GM10266 (cell line): Measurements from ENCODE around the gene SEMA3C.
A peak's percentile ranks its signal among the peaks of the same experiment; 100 is the strongest.

ENCODE experiments used
- DNase-seq: peaks from one replicate; pipeline ENCODE4 v3.0.0; 2012; ENCODE audit errors: extremely low spot score
- CTCF ChIP-seq: IDR thresholded peaks from 2 replicates; pipeline ENCODE4 v1.5.1; 2012; ENCODE audit warnings: mild to moderate bottlenecking, low read depth; ENCODE audit not compliant: control insufficient read depth, insufficient read depth; ENCODE audit errors: missing control alignments

SEMA3C gene

DNA sequence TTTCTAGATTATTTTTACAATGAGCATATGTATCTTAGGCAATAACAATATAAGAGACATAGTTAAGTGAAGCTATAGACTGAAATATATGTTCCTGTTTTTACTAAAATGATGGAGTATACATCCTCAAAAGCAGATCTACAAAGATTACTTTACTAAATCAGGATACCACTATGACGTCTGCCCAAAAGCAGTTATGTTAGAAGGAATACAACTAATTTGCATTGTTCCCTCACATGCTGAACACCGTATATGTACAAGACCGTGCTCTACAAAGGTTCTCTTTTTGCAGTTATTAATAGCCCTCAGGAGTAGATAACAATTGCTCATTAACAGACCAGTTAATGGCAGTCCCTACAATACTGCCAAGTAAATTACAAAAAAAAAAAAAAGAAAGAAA is 143.0 kb downstream of the SEMA3C start:
- DNase-seq, result no peak

GRCh38 chr7:80775482-80775881 is 143.4 kb downstream of the SEMA3C start:
- no peak for DNase-seq
- TF ChIP-seq CTCF, result no peak

More for the DNA sequence above, 143.0 kb downstream of the SEMA3C start:
- TF ChIP-seq CTCF, result no peak

- DNase-seq, result no peak
- TF ChIP-seq CTCF, result no peak
These were observed 144.0 kb downstream of the SEMA3C start for GRCh38 chr7:80774843-80775242.

DNA sequence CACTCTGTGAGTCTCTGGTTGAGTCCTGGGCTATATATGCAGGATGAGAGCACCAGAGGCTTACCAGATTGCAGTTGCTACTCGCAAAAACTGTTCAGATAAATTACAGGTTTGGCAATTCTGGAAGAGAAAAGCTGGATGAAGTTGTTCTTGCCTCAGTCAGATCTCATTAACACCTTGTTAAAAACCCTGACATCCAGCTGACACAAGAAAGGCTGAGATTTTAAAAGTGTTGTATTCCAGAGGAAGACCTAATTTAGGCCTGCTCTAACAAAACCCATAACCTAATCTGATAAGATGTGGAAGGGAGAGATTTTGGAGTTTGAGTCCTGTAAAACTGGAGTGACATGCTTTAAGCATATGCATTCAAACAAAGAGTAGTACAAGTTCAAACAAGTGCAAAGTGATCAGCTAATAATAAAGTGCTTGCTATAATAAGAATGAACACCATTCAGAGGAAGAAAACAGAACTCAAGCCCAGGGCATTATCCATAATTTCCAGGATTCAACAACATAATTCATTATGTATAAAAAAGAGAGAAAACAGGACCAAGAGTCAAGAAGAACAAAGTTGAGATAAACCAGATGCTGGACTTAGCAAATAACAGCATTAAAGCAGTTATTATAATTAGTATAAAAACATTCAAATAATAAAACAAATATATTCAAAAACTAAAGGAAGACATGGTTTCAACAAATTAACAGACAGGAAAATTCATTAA is 144.9 kb downstream of the SEMA3C start:
- no peak for TF ChIP-seq CTCF
- DNase-seq, result no peak

- TF ChIP-seq CTCF, result no peak
- no peak for DNase-seq
These were observed 146.4 kb downstream of the SEMA3C start for GRCh38 chr7:80772347-80772993.

GRCh38 chr7:80771523-80771922 is 147.3 kb downstream of the SEMA3C start:
- no peak for DNase-seq
- TF ChIP-seq CTCF, result no peak

DNA sequence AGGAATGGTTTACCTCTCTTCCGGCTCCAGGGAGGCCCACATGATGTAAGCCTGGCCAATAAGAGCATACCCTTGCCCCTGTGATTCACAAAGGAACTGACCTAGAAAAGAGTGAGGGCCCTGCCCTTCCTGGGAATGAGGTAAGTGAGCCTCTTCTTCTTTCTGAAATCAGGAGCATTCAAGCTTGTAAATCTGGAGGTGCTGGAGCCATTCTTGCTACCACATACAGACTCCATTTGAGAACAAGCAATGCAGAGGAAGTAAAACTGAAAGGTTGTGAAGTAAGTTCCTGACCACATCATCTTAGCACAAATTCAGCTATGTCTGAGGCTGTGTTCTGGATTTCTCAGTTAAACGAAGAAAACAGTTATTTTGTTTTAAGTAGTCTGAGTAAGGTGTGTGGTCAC is 148.2 kb downstream of the SEMA3C start:
- DNase-seq, result peak; percentile 13
- TF ChIP-seq CTCF, result no peak
